Activated naive CD4-positive, alpha-beta T cell treated with anti-CD3 and anti-CD28 coated beads, Interleukin-2, amount 10 ng/mL, durations not matched to agents 7 days and 5 days (primary cell): ENCODE results near the gene WIPF3.
"Not testable (repeated sequence)": the region's sequence is repeated elsewhere in the genome, so short reads cannot be mapped to it uniquely, and the experiment has no call there.

Experiments
- CTCF ChIA-PET: fragments of 350-600 bp; sonication (Branson Sonifier 250); formaldehyde crosslinking; loops from one replicate; lab custom pipeline; 2021; ENCODE audit warnings: antibody characterized with exemption; lab: Charles Lee
- DNase-seq: peaks from one replicate; pipeline ENCODE4 v3.0.0-alpha.2; 2020
- H3K27ac Mint-ChIP-seq: one replicate; pipeline ENCODE4 v1.8.0; 2021; ENCODE audit warnings: mild to moderate bottlenecking, moderate library complexity, mixed read lengths
- H3K27me3 Mint-ChIP-seq: one replicate; pipeline ENCODE4 v1.8.0; 2021; ENCODE audit warnings: mild to moderate bottlenecking, mixed read lengths
- H3K36me3 Mint-ChIP-seq: one replicate; pipeline ENCODE4 v1.8.0; 2021; ENCODE audit warnings: mixed read lengths
- H3K4me1 Mint-ChIP-seq: one replicate; pipeline ENCODE4 v1.8.0; 2021; ENCODE audit warnings: mixed read lengths
- H3K4me3 Mint-ChIP-seq: one replicate; pipeline ENCODE4 v1.8.0; 2021; ENCODE audit warnings: mild to moderate bottlenecking, moderate library complexity, mixed read lengths
- H3K9me3 Mint-ChIP-seq: one replicate; pipeline ENCODE4 v1.8.0; 2021; ENCODE audit warnings: mixed read lengths

Gene WIPF3

GRCh38 chr7:29884399-29885272 lies 78.3 kb downstream of the WIPF3 start:
- CTCF ChIA-PET, result no interaction called here
- DNase-seq, result no peak
- Mint-ChIP-seq H3K36me3 (no peaks in the 10 kb centered on the region), H3K4me3 (no peak overlapping the region), H3K4me1 (peaks cover 3% of the 10 kb centered on the region), H3K9me3 (no peaks in the 10 kb centered on the region), H3K27me3 (peaks cover 35% of the 10 kb centered on the region), H3K27ac (no peak overlapping the region)

DNA sequence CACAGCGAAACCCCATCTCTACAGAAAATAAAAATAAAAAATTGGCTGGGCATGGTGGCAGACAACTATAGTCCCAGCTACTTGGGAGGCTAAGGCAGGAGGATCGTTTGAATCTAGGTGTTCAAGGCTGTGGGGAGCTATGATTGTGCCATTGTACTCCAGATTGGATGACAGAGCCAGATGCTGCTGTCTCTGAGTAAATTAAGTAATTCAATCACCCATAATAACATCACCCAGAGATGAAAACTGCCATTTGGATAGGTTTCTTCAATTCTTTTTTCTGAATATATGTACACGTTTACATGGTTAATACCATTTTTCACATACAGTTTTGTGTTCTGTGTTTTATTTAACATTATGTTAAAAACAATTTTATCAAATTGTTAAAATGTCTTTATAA lies 79.3 kb downstream of the WIPF3 start:
- no peak overlapping the region for H3K4me3 Mint-ChIP-seq
- H3K9me3 Mint-ChIP-seq, result no peaks in the 10 kb centered on the region
- H3K27ac Mint-ChIP-seq, result no peak overlapping the region
- H3K4me1 Mint-ChIP-seq, result peaks cover 3% of the 10 kb centered on the region
- peaks cover 35% of the 10 kb centered on the region for H3K27me3 Mint-ChIP-seq
- H3K36me3 Mint-ChIP-seq, result no peaks in the 10 kb centered on the region
- DNase-seq, result no peak
- CTCF ChIA-PET, result no interaction called here

DNA sequence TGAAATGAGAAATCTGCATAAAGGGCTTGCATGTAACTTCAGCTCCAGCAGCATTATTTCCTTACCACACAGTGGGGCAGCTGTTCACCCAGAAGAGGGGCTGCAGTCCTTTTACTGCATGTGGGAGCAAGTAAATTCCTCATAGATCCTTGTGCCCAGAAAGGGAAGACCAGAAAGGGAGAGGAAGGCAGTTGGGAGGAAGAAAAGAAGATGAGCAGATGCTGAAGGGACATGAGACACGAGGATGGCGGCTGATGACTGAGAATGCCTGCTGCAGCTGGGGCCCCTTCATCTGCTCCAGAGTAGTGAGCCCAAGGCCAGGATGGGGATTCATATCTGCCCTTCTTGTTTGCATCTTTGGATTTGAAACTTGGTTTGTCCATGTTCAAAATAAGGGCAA lies 80.5 kb downstream of the WIPF3 start:
- Mint-ChIP-seq H3K9me3 (no peaks in the 10 kb centered on the region), H3K4me1 (peaks cover 3% of the 10 kb centered on the region), H3K27ac (no peak overlapping the region), H3K27me3 (peaks cover 33% of the 10 kb centered on the region), H3K36me3 (no peaks in the 10 kb centered on the region), H3K4me3 (no peak overlapping the region)
- DNase-seq, result no peak
- CTCF ChIA-PET, result no interaction called here

DNA sequence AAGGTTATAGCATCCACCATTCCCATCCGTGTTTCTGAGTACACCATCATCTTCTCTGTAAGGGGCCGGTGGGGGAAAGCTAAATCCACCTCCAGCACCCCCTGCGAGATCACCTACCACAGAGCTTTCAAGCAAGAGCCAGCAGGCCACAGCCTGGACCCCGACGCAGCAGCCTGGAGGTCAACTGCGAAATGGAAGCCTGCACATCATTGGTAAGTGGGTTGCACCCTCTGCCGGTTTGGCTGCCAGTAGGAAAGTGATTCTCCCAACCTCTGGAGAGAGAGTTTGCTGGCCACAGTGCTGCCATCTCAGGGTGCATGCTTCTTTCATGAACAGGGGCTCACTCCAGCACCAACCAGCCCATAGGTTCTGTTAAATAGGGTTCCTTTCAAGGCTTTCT lies 81.7 kb downstream of the WIPF3 start:
- H3K4me1 Mint-ChIP-seq, result peaks cover 3% of the 10 kb centered on the region
- peaks cover 29% of the 10 kb centered on the region for H3K27me3 Mint-ChIP-seq
- H3K27ac Mint-ChIP-seq, result no peak overlapping the region
- no peak for DNase-seq
- H3K4me3 Mint-ChIP-seq, result no peak overlapping the region
- CTCF ChIA-PET, result no interaction called here
- no peaks in the 10 kb centered on the region for H3K9me3 Mint-ChIP-seq
- H3K36me3 Mint-ChIP-seq, result no peaks in the 10 kb centered on the region

GRCh38 chr7:29889288-29889687 lies 83.0 kb downstream of the WIPF3 start:
- CTCF ChIA-PET, result no interaction called here
- Mint-ChIP-seq H3K9me3 (no peaks in the 10 kb centered on the region), H3K27me3 (peaks cover 16% of the 10 kb centered on the region), H3K36me3 (no peaks in the 10 kb centered on the region), H3K4me3 (no peak overlapping the region), H3K4me1 (peaks cover 3% of the 10 kb centered on the region), H3K27ac (no peak overlapping the region)
- no peak for DNase-seq

DNA sequence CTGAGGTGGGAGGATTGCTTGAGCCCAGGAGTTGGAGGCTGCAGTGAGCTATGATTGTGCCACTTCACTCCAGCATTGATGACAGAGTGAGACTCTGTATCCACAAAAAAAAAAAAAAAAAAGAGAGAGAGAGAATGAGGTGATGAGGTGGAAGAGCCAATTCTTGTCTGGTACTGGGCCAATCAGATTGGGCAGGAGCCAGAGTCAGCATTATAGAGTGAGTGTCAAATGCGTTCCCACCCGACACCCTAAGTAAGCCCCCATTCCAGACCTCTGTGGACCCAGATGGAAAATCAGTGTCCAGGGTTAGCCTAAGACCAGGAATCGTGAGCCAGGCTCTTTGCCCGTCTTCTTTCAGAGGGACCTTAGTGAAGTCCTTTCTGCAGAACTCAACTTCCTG lies 83.9 kb downstream of the WIPF3 start:
- CTCF ChIA-PET, result no interaction called here
- no peak for DNase-seq
- Mint-ChIP-seq H3K36me3 (no peaks in the 10 kb centered on the region), H3K4me3 (no peak overlapping the region), H3K9me3 (no peaks in the 10 kb centered on the region), H3K4me1 (no peaks in the 10 kb centered on the region), H3K27me3 (peaks cover 7% of the 10 kb centered on the region), H3K27ac (no peak overlapping the region)

DNA sequence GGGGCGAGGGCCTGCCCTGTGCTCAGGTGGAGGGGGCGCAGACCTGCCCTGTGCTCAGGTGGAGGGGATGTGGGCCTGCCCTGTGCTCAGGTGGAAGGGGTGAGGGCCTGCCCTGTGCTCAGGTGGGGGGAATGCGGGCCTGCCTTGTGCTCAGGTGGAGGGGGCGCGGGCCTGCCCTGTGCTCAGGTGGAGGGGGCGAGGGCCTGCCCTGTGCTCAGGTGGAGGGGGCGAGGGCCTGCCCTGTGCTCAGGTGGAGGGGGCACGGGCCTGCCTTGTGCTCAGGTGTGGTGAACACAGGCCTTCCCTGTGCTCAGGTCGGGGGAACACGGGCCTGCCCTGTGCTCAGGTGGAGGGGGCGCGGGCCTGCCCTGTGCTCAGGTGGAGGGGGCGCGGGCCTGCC lies 84.5 kb downstream of the WIPF3 start:
- CTCF ChIA-PET, DNase-seq, H3K4me1 Mint-ChIP-seq, H3K4me3 Mint-ChIP-seq, H3K27ac Mint-ChIP-seq, H3K36me3 Mint-ChIP-seq, H3K9me3 Mint-ChIP-seq, H3K27me3 Mint-ChIP-seq: not testable (repeated sequence)

DNA sequence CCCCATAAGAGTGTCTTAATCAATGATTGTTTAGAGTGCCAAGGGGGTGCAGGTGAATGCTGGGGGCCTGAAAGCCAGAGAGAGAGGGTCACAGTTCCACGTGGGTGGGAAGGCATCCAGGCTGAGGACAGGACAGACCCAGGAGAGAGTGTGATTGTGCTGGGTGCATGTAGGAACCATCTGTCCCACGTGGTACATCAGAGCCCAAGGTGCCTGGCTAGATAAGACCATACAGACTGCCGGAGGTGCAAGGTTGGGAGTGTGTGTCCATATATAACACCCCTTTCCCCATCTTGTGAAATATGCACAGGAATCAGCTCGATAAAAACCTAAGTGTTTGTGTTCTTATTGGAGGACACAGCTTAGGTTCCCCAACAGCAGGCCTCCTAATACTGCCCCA lies 85.5 kb downstream of the WIPF3 start:
- no peaks in the 10 kb centered on the region for H3K4me1 Mint-ChIP-seq
- H3K9me3 Mint-ChIP-seq, result no peaks in the 10 kb centered on the region
- CTCF ChIA-PET, result no interaction called here
- DNase-seq, result no peak
- no peaks in the 10 kb centered on the region for H3K36me3 Mint-ChIP-seq
- no peak overlapping the region for H3K27ac Mint-ChIP-seq
- H3K27me3 Mint-ChIP-seq, result peaks cover 2% of the 10 kb centered on the region
- no peak overlapping the region for H3K4me3 Mint-ChIP-seq

GRCh38 chr7:29892231-29892630 lies 85.9 kb downstream of the WIPF3 start:
- no peak overlapping the region for H3K27ac Mint-ChIP-seq
- no peaks in the 10 kb centered on the region for H3K4me1 Mint-ChIP-seq
- no peak overlapping the region for H3K4me3 Mint-ChIP-seq
- no peaks in the 10 kb centered on the region for H3K9me3 Mint-ChIP-seq
- no peaks in the 10 kb centered on the region for H3K27me3 Mint-ChIP-seq
- DNase-seq, result no peak
- CTCF ChIA-PET, result no interaction called here
- no peaks in the 10 kb centered on the region for H3K36me3 Mint-ChIP-seq

DNA sequence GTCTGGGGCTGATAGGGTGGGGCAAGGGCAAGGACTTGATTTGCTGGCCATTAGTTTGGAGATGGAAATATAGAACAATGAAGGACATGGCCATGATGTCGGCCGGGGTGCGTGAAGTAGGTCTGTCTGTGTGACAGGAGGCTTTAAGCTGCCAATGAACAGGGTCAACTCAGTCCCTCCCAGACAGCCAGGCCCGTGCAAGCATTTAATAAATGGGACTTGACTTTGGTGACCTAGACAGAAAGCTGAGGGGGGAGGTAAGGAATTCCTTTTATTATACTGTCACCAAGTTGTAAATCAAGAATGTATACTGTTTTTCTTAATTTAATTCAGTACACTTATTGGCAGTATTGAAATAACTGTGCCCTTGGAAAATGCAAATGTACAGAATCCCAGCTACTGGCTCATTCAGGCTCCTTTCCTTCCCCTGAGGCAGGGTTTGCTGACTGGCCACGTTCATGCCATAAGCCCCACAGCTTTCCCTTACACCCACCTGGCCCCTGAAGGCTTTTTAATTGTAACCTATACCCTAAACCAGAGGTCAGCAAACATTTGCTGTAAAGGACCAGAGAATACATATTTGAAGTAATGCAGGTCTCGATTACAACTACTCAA lies 87.2 kb downstream of the WIPF3 start:
- peaks cover 8% of the 10 kb centered on the region for H3K27me3 Mint-ChIP-seq
- CTCF ChIA-PET, result no interaction called here
- no peaks in the 10 kb centered on the region for H3K36me3 Mint-ChIP-seq
- H3K9me3 Mint-ChIP-seq, result no peaks in the 10 kb centered on the region
- no peak overlapping the region for H3K4me3 Mint-ChIP-seq
- H3K27ac Mint-ChIP-seq, result no peak overlapping the region
- no peak for DNase-seq
- no peaks in the 10 kb centered on the region for H3K4me1 Mint-ChIP-seq

DNA sequence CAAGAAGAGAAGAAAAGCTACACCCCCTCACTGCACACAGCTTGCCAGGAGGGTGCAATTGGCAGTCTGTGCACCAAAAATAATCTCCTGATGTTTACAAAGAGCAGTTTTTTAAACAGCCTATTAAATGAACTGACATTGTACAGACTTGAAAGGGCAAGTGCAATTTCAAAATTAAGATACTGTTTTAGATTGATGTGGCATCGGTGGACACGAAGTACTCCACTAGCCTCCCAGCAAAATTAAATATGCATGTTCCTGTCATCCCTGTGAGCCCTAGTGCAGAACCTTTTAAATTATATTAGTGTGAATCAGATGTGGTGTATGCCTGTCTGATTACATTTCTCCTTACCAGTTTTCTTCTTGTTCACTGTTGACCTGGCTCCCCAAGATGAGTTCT lies 87.9 kb downstream of the WIPF3 start:
- H3K9me3 Mint-ChIP-seq, result no peaks in the 10 kb centered on the region
- no peak for DNase-seq
- H3K36me3 Mint-ChIP-seq, result no peaks in the 10 kb centered on the region
- H3K27ac Mint-ChIP-seq, result no peak overlapping the region
- CTCF ChIA-PET, result no interaction called here
- no peak overlapping the region for H3K4me3 Mint-ChIP-seq
- no peaks in the 10 kb centered on the region for H3K4me1 Mint-ChIP-seq
- peaks cover 12% of the 10 kb centered on the region for H3K27me3 Mint-ChIP-seq

GRCh38 chr7:29895559-29895958 lies 89.3 kb downstream of the WIPF3 start:
- DNase-seq, result no peak
- H3K36me3 Mint-ChIP-seq, result no peaks in the 10 kb centered on the region
- CTCF ChIA-PET, result no interaction called here
- no peak overlapping the region for H3K4me3 Mint-ChIP-seq
- peaks cover 12% of the 10 kb centered on the region for H3K27me3 Mint-ChIP-seq
- H3K9me3 Mint-ChIP-seq, result no peaks in the 10 kb centered on the region
- H3K4me1 Mint-ChIP-seq, result no peaks in the 10 kb centered on the region
- no peak overlapping the region for H3K27ac Mint-ChIP-seq

GRCh38 chr7:29896685-29897411 lies 90.5 kb downstream of the WIPF3 start:
- Mint-ChIP-seq H3K36me3 (no peaks in the 10 kb centered on the region), H3K4me1 (no peaks in the 10 kb centered on the region), H3K27ac (no peak overlapping the region), H3K27me3 (peaks cover 12% of the 10 kb centered on the region), H3K4me3 (no peak overlapping the region), H3K9me3 (no peaks in the 10 kb centered on the region)
- no peak for DNase-seq
- CTCF ChIA-PET, result no interaction called here

- CTCF ChIA-PET, result no interaction called here
- Mint-ChIP-seq H3K36me3 (no peaks in the 10 kb centered on the region), H3K9me3 (no peaks in the 10 kb centered on the region), H3K4me1 (no peaks in the 10 kb centered on the region), H3K27me3 (peaks cover 12% of the 10 kb centered on the region), H3K27ac (no peak overlapping the region), H3K4me3 (no peak overlapping the region)
- DNase-seq, result no peak
These were observed 92.0 kb downstream of the WIPF3 start for GRCh38 chr7:29898301-29898700.

DNA sequence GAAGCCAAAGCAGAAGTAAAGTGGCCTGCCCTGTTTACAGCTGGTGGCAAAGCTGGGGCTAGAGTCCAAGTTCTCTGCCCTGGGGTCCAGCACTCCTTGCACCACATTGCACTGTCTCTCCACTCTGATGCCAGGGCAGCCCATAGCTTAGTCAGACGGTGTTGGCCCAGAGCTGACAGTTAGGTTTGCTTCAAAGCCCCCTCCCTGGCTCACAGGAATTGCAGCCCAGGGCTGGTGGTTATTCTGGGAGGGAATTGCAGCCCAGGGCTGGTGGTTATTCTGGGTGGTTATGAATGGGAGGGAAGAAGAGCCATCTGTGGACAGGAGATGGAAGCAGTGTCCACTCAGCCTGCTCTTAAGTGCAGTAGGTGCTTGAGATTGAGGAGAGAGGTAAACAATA lies 94.4 kb downstream of the WIPF3 start:
- Mint-ChIP-seq H3K4me1 (no peaks in the 10 kb centered on the region), H3K36me3 (no peaks in the 10 kb centered on the region), H3K4me3 (no peak overlapping the region), H3K27ac (no peak overlapping the region), H3K27me3 (peaks cover 16% of the 10 kb centered on the region), H3K9me3 (peaks cover 3% of the 10 kb centered on the region)
- no peak for DNase-seq
- CTCF ChIA-PET, result no interaction called here
